SK-N-MC (cell line): Measurements from ENCODE around the gene LPCAT3.
"Not testable (repeated sequence)": the region's sequence is repeated elsewhere in the genome, so short reads cannot be mapped to it uniquely, and the experiment has no call there.

ENCODE experiments used
- EZH2 ChIP-seq: fragments of 200-600 bp; sonication (generic); IDR thresholded peaks from one replicate; pipeline ENCODE4 v1.6.1; 2017; ENCODE audit warnings: antibody characterized with exemption
- FOXP2 ChIP-seq: optimal IDR thresholded peaks from 2 replicates; pipeline ENCODE3; 2011; ENCODE audit warnings: mild to moderate bottlenecking, moderate library complexity; ENCODE audit not compliant: insufficient read depth; ENCODE audit errors: extremely low read length, control extremely low read depth
- POLR2AphosphoS5 ChIP-seq: IDR thresholded peaks from 2 replicates; pipeline ENCODE4 v1.6.1; 2012; ENCODE audit warnings: mild to moderate bottlenecking, low read depth, low read length, borderline replicate concordance

DNA sequence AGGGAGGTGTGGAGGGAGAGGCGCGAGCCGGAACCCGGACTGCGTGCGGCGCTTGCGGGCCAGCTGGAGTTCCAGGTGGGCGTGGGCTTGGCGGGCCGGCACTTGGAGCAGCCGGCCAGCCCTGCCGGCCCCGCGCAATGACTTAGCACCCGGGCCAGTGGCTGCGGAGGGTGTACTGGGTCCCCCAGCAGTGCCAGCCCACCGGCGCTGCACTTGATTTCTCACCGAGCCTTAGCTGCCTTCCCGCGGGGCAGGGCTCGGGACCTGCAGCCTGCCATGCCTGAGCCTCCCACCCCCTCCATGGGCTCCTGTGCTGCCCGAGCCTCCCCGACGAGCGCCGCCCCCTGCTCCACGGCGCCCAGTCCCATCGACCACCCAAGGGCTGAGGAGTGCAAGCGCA, 19.1 kb upstream of the LPCAT3 start:
- TF ChIP-seq POLR2AphosphoS5, EZH2, FOXP2: not testable (repeated sequence)
